Common myeloid progenitor, CD34-positive (primary cell): ENCODE measurements around the gene DCAF4.

Source experiments
- CTCF ChIA-PET: fragments of 350-600 bp; sonication (Branson Sonifier 250); formaldehyde crosslinking; loops from one replicate; lab custom pipeline; 2021; ENCODE audit warnings: antibody characterized with exemption; lab: Charles Lee
- POLR2A ChIA-PET: fragments of 350-600 bp; sonication (Branson Sonifier 250); formaldehyde crosslinking; loops from one replicate; lab custom pipeline; 2021; ENCODE audit warnings: antibody characterized with exemption; lab: Charles Lee
- DNase-seq, 3 donors: peaks; one replicate each; pipeline versions ENCODE4 v3.0.0 to v3.0.0-alpha.2; 2013
- H3K27ac ChIP-seq, 2 experiments: 1 replicate in 1 of 2; 2 replicates in 1 of 2; pipeline ENCODE4 v1.7.0; 2013; ENCODE audit warnings: inconsistent platforms in 2 of 2, low read length in 2 of 2, mild to moderate bottlenecking in 2 of 2, low read depth in 1 of 2, moderate library complexity in 1 of 2; ENCODE audit not compliant: severe bottlenecking in 2 of 2, insufficient read depth in 1 of 2, poor library complexity in 1 of 2
- H3K27me3 ChIP-seq, 5 experiments: replicated peaks in 2 of 5; 1 replicate in 3 of 5; 2 replicates in 2 of 5; pipeline versions ENCODE4 v1.6.1 to v1.7.0; 2013; ENCODE audit warnings: low read length in 4 of 5, mild to moderate bottlenecking in 2 of 5, moderate library complexity in 2 of 5, inconsistent platforms in 1 of 5; ENCODE audit not compliant: insufficient read depth in 5 of 5, control insufficient read depth in 4 of 5
- H3K36me3 ChIP-seq, 4 experiments: 1 replicate in 2 of 4; 2 replicates in 2 of 4; pipeline versions ENCODE4 v1.6.1 to v1.7.0; 2013; ENCODE audit warnings: low read length in 3 of 4, control low read depth in 1 of 4, mild to moderate bottlenecking in 1 of 4; ENCODE audit not compliant: control insufficient read depth in 4 of 4, insufficient read depth in 4 of 4
- H3K4me1 ChIP-seq, 4 experiments: 1 replicate in 3 of 4; 2 replicates in 1 of 4; pipeline versions ENCODE4 v1.6.1 to v1.7.1; 2013; ENCODE audit warnings: low read length in 3 of 4, mild to moderate bottlenecking in 3 of 4, control low read depth in 1 of 4, inconsistent platforms in 1 of 4, moderate library complexity in 1 of 4; ENCODE audit not compliant: control insufficient read depth in 4 of 4, insufficient read depth in 4 of 4; ENCODE audit errors: control extremely low read depth in 1 of 4
- H3K4me3 ChIP-seq, 7 experiments: 1 replicate in 4 of 7; 2 replicates in 3 of 7; pipeline versions ENCODE4 v1.5.1 to v1.7.0; 2013; ENCODE audit warnings: mild to moderate bottlenecking in 7 of 7, low read length in 6 of 7, moderate library complexity in 6 of 7, inconsistent platforms in 2 of 7, low read depth in 2 of 7, control low read depth in 1 of 7; ENCODE audit not compliant: insufficient read depth in 4 of 7, control insufficient read depth in 1 of 7; ENCODE audit errors: extremely low read depth in 1 of 7
- H3K9me3 ChIP-seq, 5 experiments: 1 replicate in 4 of 5; 2 replicates in 1 of 5; pipeline versions ENCODE4 v1.6.1 to v1.7.1; 2013; ENCODE audit warnings: low read length in 4 of 5, mild to moderate bottlenecking in 2 of 5, inconsistent platforms in 1 of 5, low read depth in 1 of 5, moderate library complexity in 1 of 5; ENCODE audit not compliant: control insufficient read depth in 4 of 5, insufficient read depth in 2 of 5; ENCODE audit errors: control extremely low read depth in 1 of 5
- WGBS: methylation state at CpG from one replicate; pipeline ENCODE4 v1.1.5; 2013; ENCODE audit not compliant: insufficient coverage; 5-methylcytosine and 5-hydroxymethylcytosine counted together

The DCAF4 gene

GRCh38 chr14:72970824-72971434 lies 44.7 kb downstream of the DCAF4 start:
- Histone ChIP-seq H3K27ac (no peak overlapping the region), H3K27me3 (no peaks in the 10 kb centered on the region), H3K4me1 (no peaks in the 10 kb centered on the region), H3K4me3 (no peak overlapping the region), H3K36me3 (peaks cover 27 to 70% (median 39%) of the 10 kb centered on the region in 4 experiments), H3K9me3 (no peaks in the 10 kb centered on the region)
- DNase-seq = no peak
- ChIA-PET CTCF (no interaction called here), POLR2A (no interaction called here)
- 98% methylated on average over 20 of the region's 20 CpGs for WGBS

DNA sequence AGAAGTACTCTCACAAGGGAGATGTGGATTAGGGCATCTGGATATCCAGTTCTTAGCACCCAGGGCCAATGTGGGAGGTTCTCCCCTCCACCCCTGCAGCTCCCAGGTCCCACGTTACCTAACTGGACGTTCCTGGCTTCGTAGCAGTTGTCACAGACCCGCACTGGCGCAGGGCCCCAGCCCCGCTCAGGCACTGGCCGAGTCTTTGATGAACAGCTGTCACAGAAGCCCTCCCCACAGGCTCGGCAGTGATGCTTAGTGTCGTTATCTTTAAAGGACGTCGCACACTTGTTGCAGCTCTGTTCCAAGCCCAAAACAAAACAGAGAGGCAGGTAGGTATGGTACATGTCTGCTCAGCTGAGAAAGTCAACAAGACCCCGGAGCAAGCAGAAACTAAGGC lies 48.4 kb downstream of the DCAF4 start:
- Histone ChIP-seq H3K27me3 (no peaks in the 10 kb centered on the region), H3K9me3 (no peaks in the 10 kb centered on the region), H3K4me3 (no peak overlapping the region), H3K27ac (no peak overlapping the region), H3K4me1 (no peaks in the 10 kb centered on the region), H3K36me3 (peaks cover 27 to 76% (median 49%) of the 10 kb centered on the region in 4 experiments)
- 95% methylated on average over 7 of the region's 12 CpGs for WGBS
- ChIA-PET POLR2A (no interaction called here), CTCF (interaction anchor here (0.6 to 1.4 kb wide), 3 partner anchors 8 to 1927 kb away, joined by 3 to 4 read pairs (median 3); no protein-coding TSS in a partner anchor)
- DNase-seq = no peak

DNA sequence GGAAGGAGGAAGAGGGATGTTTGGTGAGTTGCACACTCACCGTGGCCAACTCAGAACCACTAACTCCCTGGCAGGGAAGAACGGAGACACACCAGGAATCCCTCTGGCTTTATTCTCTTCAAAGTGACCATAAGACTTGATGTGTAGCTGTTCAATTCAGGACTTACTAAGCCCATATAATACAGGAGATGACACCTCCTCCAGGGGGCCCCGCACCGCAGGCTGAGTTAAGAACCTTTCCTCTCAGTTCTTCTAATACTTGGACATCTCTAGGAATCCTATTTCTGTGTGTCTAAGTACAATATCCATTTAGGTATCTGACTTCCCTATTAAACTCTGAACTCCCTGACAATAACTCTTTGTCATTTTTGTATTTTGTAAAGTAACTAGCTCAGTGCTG lies 49.5 kb downstream of the DCAF4 start:
- Histone ChIP-seq H3K27me3 (no peaks in the 10 kb centered on the region), H3K36me3 (peaks cover 32 to 73% (median 48%) of the 10 kb centered on the region in 4 experiments), H3K4me3 (no peak overlapping the region), H3K4me1 (no peaks in the 10 kb centered on the region), H3K27ac (no peak overlapping the region), H3K9me3 (no peaks in the 10 kb centered on the region)
- 100% methylated on average over 2 of the region's 4 CpGs for whole genome bisulfite sequencing
- ChIA-PET POLR2A (no interaction called here), CTCF (interaction anchor here (1.5 kb wide), 1 partner anchor 28 kb away, joined by 4 read pairs; no protein-coding TSS in a partner anchor)
- peak in 1 of 3 donors; percentile 5 for DNase-seq

DNA sequence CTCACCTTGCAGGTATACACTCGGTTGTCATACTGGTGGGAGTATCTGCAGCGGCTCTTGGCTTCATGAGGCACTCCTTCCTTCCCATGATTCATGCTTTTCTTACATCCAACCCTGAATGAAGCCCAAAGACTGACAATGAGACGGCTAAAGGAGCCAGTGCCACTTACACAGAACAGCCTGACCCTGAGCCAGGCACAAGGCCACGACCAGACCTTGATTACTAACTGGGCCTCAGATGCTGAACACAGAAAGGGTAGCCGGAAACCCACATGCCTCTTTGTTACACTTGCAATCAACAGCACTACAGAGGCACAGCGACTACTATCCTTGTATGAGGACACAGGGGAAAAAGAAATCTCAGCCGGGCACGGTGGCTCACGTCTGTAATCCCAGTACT lies 52.6 kb downstream of the DCAF4 start:
- no peaks in the 10 kb centered on the region for H3K4me1 ChIP-seq
- no peaks in the 10 kb centered on the region for H3K9me3 ChIP-seq
- no peak overlapping the region for H3K4me3 ChIP-seq
- no peak for DNase-seq
- POLR2A ChIA-PET = no interaction called here
- CTCF ChIA-PET = no interaction called here
- WGBS = 98% methylated on average over 6 of the region's 9 CpGs
- peaks cover 32 to 66% (median 49%) of the 10 kb centered on the region in 4 experiments for H3K36me3 ChIP-seq
- no peaks in the 10 kb centered on the region for H3K27me3 ChIP-seq
- H3K27ac ChIP-seq = no peak overlapping the region

DNA sequence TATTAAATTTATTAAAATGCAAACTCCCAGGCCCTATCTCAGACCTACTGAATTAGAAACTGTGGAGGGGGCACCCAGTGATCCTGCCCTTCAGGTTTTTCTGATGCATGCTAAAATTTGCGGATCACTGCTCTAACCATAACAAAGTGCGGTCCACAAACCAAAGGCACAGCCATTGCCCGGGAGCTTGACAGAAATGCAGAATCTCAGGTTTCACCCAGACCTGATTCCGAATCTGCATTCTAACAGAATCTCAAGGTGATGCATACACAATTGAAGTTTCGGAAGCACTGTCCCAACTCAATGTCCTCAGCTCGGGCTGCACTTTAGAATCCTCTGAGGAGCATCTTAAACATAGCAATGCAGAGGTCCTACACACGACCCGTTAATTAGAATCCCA lies 54.6 kb downstream of the DCAF4 start:
- CTCF ChIA-PET = no interaction called here
- no peak overlapping the region for H3K27ac ChIP-seq

DNA sequence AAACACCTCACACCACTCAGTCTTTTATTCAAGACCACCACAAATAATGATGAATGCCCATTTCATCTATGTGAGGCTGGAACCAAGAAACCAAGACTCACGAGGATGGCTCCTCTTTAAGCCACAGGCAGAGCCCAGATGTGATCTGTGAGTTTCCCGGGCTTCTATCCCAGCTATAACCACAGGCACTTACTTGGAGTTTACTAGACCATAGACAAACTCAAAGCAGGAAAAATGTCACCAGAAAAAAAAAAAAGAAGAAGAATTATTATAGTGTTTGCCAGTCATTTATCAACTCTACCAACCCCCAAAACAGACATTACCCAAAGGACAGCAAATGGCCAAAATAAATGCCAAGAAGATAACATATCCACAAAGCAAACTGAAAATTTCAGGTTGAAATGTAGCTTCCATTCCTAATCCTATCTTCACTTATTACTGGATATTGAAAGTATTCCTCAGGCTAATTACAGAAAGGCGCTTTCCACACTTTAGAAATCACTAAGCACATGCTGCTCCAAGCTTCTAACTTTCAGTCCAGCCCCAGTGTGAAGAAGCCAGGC lies 56.0 kb downstream of the DCAF4 start:
- CTCF ChIA-PET = interaction anchor here (0.6 to 0.9 kb wide), 3 partner anchors 7 to 300 kb away, joined by 3 to 4 read pairs (median 3); no protein-coding TSS in a partner anchor
- H3K27ac ChIP-seq = no peak overlapping the region
- H3K36me3 ChIP-seq = peaks cover 9 to 62% (median 35%) of the 10 kb centered on the region in 4 experiments
- POLR2A ChIA-PET = no interaction called here
- H3K4me1 ChIP-seq = no peaks in the 10 kb centered on the region
- H3K9me3 ChIP-seq = peaks cover 0 to 2% (median 0%) of the 10 kb centered on the region in 5 experiments
- no peak overlapping the region for H3K4me3 ChIP-seq
- H3K27me3 ChIP-seq = no peaks in the 10 kb centered on the region
- DNase-seq = no peak
- no CpG with 5 or more reads among the region's 3 CpGs for WGBS

More for the DNA sequence above, 54.6 kb downstream of the DCAF4 start:
- Histone ChIP-seq H3K36me3 (peaks cover 13 to 60% (median 40%) of the 10 kb centered on the region in 4 experiments), H3K27me3 (no peaks in the 10 kb centered on the region), H3K4me1 (no peaks in the 10 kb centered on the region), H3K9me3 (peaks cover 0 to 2% (median 0%) of the 10 kb centered on the region in 5 experiments), H3K4me3 (no peak overlapping the region)
- DNase-seq = no peak
- POLR2A ChIA-PET = no interaction called here
- WGBS = 95% methylated on average over 8 of the region's 8 CpGs

DNA sequence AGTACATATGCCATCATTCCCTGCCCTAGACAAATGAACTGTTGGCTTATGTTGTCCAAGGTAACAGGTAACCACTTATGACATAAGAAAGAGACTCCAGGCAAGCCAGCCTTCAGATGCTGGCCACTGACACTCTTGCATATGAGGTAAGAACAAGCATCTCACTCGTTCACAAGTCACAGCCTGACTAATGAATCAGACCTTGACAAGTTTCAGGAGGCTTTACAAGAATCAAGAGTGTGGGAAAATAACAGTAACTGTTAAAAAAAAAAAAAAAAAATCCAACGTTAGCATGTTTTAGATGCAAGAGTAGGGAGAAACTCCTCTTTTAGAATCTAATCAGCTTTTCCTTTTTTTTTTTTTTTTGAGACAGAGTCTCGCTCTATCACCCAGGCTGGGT lies 60.0 kb downstream of the DCAF4 start:
- H3K36me3 ChIP-seq = peaks cover 12 to 45% (median 27%) of the 10 kb centered on the region in 4 experiments
- WGBS = 100% methylated on average over 2 of the region's 3 CpGs
- no peak overlapping the region for H3K27ac ChIP-seq
- DNase-seq = no peak
- H3K27me3 ChIP-seq = no peaks in the 10 kb centered on the region
- peaks cover 0 to 2% (median 0%) of the 10 kb centered on the region in 5 experiments for H3K9me3 ChIP-seq
- H3K4me1 ChIP-seq = no peaks in the 10 kb centered on the region
- H3K4me3 ChIP-seq = no peak overlapping the region
- ChIA-PET POLR2A (no interaction called here), CTCF (no interaction called here)
